Measurements from ENCODE around the gene CKLF. TPM values are rescaled to one million over a fixed set of nuclear protein-coding genes. Genes with fewer than 3 reads are reported as not detected.

CKLF gene
- total RNA-seq, 1 donor from 2014 or later = 73.5 TPM

DNA sequence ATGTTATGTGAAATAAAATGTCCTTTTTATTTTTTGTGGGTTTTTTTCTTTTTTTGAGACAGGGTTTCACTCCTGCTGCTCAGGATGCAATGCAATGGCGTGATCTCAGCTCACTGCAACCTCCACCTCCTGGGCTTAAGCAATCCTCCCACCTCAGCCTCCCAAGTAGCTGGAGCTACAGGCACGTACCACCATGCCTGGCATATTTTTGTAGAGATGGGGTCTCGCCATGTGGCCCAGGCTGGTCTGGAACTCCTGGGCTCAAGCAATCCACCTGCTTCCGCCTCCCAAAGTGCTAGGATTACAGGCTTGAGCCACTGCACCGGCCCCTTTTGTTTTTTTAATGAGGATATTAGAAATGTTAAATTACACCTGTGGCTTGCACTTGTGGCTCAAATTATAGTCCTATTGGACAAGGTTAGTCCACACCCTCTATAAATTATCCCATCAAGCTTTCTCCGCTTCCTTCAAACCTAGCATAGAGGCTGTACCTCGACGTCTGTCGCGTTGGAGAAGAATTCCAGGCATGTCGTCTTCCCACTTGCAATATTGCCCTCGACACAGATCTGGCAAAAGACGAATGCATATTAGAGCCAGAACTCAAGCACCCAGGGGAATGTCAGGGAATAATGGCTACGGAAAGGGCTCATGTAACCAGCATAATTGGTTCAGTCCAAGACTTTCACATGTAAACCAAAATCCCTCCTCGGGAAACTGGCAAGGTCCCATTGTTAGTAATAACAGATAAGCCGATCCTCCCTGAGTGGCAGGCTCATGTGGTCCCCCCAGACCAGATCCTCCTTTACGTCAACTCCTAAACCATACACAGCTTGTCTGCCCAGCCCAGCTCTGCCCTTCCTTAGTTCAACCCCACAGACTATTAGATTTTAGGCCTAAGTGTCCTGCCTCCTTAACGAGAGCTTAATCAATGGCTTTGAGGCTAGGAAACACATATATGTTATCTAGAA, 10.7 kb upstream of the CKLF start:
- no peak for DNase-seq (ENCODE audit: extremely low read depth, low read depth, low spot score)

DNA sequence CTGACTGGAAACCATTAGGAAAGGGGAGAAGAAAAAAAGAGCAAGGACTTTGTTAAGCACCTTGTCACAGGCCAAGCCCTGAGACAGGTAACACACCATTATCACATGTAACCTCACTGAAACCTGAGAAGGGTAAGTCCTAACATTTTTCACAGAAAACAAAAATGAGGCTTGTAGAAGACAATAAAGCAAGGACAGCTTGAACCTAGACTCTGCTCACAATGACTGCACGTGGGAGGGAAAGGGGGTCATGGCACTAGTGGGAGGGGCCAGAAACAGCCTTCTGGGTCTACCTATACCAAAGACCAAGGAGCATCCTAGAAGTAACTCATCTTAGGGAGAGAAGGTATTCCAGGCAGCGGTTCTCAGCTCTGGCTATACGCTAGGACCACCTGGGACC, 10.0 kb upstream of the CKLF start:
- no peak for DNase-seq (ENCODE audit: extremely low read depth, low read depth, low spot score)

DNA sequence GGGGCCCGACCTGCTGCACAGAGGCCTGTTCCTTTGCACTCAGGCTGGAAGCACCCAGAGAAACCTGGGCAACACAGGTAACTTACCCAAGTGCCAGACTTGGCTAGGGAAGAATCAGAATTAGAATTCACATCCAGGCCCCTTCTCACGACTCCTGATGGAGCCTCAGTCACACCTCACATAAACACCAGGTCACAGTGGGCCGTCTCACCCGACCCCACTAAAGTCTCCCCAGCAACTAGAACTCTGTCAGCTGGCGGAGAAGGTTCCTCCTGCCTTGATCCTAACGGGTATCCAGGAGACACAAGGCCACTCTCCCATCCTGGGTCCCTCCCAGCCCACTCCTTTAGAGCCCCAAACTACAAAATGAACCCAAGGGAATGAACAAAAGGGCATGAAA, 8.8 kb upstream of the CKLF start:
- DNase-seq (ENCODE audit: extremely low read depth, low read depth, low spot score) = no peak

- no peak for DNase-seq (ENCODE audit: extremely low read depth, low read depth, low spot score)
Observed at GRCh38 chr16:66544016-66544757, 8.2 kb upstream of the CKLF start.

DNA sequence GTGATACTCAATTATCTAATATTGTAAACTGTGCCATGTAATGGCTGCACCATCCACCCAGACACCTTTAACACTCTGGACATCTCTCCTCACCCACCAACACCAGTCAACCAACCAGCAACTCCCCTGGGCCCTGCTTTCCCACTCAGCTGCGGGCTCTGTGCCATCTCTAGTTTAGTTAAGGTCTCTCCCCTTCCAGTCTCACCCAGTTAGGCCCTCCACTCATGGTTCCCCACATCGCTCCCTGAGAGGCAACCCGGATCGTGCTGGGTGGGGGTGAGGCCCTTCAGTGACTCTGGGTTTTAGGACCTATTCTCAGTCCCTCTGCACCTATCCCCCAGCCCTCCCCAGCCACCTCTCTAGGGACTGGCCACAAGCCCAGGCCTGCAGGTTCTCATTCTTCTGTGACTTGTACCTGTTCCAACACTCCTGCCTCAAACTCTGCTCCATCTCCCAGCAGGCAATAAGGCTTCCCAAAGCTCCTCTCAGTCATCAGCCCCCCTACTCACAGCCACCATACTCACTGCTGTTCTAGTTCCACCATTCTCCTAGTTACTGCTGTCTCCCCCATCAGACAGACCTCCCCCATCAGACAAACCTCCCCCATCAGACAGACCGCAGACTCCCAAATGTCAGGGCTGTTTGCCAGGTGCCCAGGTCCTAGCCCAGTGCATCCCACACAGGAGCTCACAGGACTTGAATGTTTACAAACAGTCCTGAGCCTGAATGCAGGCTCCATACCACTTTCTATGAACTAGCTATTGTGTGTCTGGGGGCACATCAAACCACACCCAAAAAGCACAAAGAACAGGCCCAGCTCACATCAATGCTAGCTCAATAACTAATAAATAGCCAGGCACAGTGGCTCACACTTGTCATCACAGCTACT, 5.0 kb upstream of the CKLF start:
- no peak for DNase-seq (ENCODE audit: extremely low read depth, low read depth, low spot score)

DNA sequence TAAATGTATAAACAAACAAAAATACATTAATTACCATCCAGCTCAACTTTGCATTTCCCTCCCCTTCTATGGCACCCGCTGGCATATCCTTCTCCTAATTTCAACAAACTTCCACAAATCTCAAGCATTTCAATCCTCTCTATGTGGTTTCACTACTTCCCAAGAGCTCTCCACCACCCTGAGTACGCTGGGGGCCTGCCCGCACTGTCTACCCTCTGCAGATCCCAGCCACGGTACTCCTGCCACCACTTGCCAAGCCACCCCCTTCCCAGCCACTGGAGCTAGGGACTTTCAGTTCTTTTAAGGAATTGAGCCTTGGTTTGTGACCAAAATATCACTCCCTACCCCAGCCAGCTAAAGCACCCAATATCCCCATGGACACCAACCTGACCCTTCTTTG, 4.3 kb upstream of the CKLF start:
- DNase-seq (ENCODE audit: extremely low read depth, low read depth, low spot score) = no peak

GRCh38 chr16:66548868-66549267, 3.5 kb upstream of the CKLF start:
- DNase-seq (ENCODE audit: extremely low read depth, low read depth, low spot score) = no peak

- DNase-seq (ENCODE audit: extremely low read depth, low read depth, low spot score) = no peak
Observed at GRCh38 chr16:66549284-66550131, 2.9 kb upstream of the CKLF start, which contains the start of gene TK2. TK2 (minus strand) TSS chr16:66550122; CDS start chr16:66550061, 61 bp downstream.

GRCh38 chr16:66551348-66551759, 1.0 kb upstream of the CKLF start:
- no peak for DNase-seq (ENCODE audit: extremely low read depth, low read depth, low spot score)

GRCh38 chr16:66551788-66552285, 539 bp upstream of the CKLF start:
- DNase-seq (ENCODE audit: extremely low read depth, low read depth, low spot score) = no peak

DNA sequence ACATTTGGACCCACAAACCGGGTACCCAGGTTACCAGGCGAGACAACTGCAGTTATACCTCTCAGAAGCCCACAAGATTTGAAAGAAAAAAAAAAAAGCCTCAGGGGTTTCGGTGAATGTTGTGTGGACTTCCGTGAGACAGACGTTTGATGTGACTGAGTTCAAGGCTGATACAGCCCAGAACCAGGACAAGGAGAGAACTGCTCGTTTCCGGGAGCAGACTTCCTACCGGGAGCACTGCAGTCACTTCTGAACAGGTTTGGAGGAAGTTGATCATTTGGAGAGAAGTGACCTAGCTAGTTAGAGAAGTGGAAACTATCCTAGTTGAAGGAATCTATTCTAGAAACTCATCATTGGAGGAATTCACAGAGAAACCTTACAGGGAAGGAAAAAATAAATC, 847 bp downstream of the CKLF start:
- no peak for DNase-seq (ENCODE audit: extremely low read depth, low read depth, low spot score)

- DNase-seq (ENCODE audit: extremely low read depth, low read depth, low spot score) = no peak
Observed at GRCh38 chr16:66554021-66554420, 1.6 kb downstream of the CKLF start.

DNA sequence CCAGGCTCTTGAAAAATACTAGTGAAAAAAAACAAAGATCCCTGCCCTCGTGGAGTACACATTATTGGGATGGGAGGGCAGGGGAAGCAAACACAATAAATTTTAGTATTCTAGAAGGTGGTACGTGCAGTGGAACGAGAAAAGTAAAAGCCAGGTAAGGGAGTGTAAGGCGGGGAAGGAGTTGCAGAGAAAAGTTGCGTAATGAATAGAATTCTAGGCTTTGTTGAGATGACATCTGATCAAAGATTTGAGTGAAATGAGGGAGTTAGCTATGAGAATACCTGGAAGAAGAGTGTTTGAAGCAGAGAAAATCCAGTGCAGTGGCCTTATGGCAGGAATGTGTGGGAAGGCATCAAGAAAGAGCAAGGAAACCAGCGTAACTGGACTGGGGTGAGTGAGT, 2.1 kb downstream of the CKLF start:
- DNase-seq (ENCODE audit: extremely low read depth, low read depth, low spot score) = no peak

DNA sequence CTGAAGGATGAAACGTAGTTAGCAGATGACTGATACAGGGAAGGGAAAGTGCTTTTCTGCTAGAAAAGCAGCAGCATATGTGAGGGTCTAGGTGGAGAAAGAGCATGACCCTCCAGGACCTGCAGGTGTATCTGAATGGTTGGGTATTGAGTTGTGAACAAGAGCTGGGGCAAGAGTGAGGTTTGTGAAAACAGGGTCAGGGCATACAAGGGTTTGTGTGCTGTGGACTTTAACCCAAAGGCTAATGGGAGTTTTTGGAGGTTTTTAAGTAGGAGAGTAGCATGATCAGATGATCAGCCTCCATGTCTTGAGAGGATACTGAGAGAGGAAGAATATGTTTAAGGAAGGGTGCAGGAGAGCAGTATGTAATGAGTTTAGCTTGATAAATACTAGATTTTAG, 7.7 kb downstream of the CKLF start:
- DNase-seq (ENCODE audit: extremely low read depth, low read depth, low spot score) = no peak

DNA sequence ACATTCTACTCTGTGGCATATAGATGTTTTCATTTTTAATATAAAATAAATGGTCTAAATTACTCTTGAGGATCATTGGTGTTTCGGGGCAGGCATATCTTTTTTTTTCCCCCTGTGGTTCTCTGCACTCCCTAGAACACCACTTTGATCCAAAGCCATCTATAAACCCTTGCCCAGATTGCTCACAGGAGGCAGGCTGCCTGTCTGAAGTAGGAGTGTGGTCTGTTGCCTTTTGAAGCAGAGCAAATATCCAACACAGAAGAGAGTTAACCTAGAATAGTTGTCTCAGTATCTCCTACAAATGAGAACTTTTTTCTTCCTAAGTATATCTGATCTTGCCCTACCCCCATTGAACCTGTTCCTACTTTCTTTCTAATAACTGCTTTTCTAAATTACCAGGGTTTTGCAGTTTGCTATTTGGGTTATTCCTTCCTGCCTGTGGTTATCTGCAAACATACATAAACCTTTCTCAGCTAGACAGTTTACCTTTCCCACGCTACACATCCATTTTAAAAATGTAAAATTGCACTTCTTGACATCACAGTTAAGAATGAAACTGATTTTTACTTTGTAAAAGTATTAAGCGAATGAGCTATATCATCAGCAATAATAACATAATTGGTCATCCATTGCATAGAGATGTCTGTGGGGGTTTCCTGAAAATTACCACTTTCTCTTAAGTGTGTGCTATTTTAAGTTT, 9.2 kb downstream of the CKLF start:
- no peak for DNase-seq (ENCODE audit: extremely low read depth, low read depth, low spot score)

- no peak for DNase-seq (ENCODE audit: extremely low read depth, low read depth, low spot score)
Observed at GRCh38 chr16:66562409-66562808, 10.0 kb downstream of the CKLF start.

- DNase-seq (ENCODE audit: extremely low read depth, low read depth, low spot score) = no peak
Observed at GRCh38 chr16:66562986-66563385, 10.6 kb downstream of the CKLF start.

DNA sequence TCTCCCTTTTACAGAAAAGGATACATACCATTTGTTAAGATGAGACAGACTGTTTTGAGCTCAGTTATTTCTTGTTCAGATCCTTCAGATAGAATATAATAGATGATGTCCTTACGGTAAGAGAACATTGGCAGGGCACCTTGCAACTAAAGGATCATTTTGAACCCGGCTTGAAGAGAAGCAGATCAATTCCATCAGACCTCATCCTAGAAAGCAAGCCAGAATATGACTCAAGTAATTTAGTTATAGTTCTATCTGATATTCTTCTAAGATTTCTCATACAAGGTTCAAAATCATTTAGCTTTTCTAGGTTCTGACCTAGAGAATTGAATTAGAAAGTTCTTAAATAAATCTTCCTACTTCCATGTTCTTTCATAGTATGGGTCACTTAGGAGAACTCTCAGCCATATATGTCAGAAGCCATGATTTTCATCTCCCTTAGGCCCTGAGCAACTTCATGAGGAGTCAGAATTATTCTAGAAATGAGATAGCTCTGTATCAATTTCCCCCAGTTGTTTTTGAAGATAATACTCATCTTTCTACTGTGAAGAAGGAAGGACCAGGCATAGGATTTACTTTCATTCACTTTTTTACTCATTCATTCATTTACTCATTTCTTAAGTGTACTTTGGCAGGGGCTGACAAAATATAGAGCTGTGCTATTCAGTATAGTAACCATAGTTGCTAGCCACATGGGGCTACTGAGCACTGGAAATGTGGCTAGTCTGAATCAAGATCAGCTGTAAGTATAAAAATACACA, 11.4 kb downstream of the CKLF start:
- no peak for DNase-seq (ENCODE audit: extremely low read depth, low read depth, low spot score)
